Chondrocyte (in vitro differentiated cells): Measurements from ENCODE around the gene SUFU. TPM values are rescaled to one million over a fixed set of nuclear protein-coding genes. Genes with fewer than 3 reads are reported as not detected.
A peak's percentile ranks its signal among the peaks of the same experiment; 100 is the strongest.

ENCODE experiments used
- DNase-seq: peaks from one replicate; pipeline ENCODE4 v3.0.0; 2021; ENCODE audit warnings: mixed read lengths, low spot score
- H3K27ac Mint-ChIP-seq: one replicate; pipeline ENCODE4 v1.8.0; 2021; ENCODE audit warnings: mild to moderate bottlenecking, moderate library complexity, mixed read lengths; ENCODE audit not compliant: unreplicated experiment
- H3K27me3 Mint-ChIP-seq: 2 replicates; pipeline ENCODE4 v1.8.0; 2021; ENCODE audit warnings: low read depth, mixed read lengths
- H3K36me3 Mint-ChIP-seq: 2 replicates; pipeline ENCODE4 v1.8.0; 2021; ENCODE audit warnings: low read depth, mixed read lengths
- H3K4me1 Mint-ChIP-seq: 2 replicates; pipeline ENCODE4 v1.8.0; 2021; ENCODE audit warnings: low read depth, mild to moderate bottlenecking, mixed read lengths
- H3K4me3 Mint-ChIP-seq: one replicate; pipeline ENCODE4 v1.8.0; 2021; ENCODE audit warnings: mild to moderate bottlenecking, moderate library complexity, mixed read lengths; ENCODE audit not compliant: unreplicated experiment
- H3K9me3 Mint-ChIP-seq: 2 replicates; pipeline ENCODE4 v1.8.0; 2021; ENCODE audit warnings: low read depth, mixed read lengths
- CTCF ChIP-seq: fragments of 200-600 bp; sonication (generic); IDR thresholded peaks from 2 replicates; pipeline ENCODE4 v1.5.0; 2021; ENCODE audit warnings: antibody characterized with exemption, mild to moderate bottlenecking, moderate library complexity
- total RNA-seq: library from RNA; stranded (reverse); gene quantifications from 3 replicates; pipeline ENCODE4 v1.2.1, GENCODE V29; 2021

The SUFU gene
- total RNA-seq, 1 donor from 2014 or later, result 15.5 TPM

DNA sequence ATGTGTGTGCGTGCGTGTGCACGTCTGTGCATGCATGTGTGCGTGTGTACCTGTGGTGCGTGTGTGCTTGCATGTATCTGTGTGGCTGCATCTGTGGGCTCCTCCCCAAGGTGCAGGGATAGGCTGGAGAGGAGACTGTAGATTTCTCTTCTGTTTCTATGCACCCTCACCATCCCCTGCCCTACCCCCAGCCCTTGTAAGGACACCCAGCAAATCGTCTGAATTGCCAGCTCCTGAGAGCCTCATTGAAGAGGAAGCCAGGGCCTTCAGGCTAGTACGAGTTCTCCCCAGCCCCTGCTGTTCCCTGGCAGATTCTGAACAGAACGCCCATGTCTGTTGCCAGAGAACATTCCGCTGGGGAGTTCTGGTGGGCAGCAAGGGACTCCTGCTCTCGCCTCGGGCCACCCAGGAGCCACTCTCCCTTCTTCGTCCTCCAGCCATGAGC lies 123.5 kb downstream of the SUFU start:
- Mint-ChIP-seq H3K36me3 (no peaks in the 10 kb centered on the region), H3K27me3 (no peaks in the 10 kb centered on the region), H3K4me1 (peaks cover 76% of the 10 kb centered on the region), H3K27ac (peak overlapping the region; percentile 99), H3K4me3 (no peak overlapping the region), H3K9me3 (no peaks in the 10 kb centered on the region)
- no peak for TF ChIP-seq CTCF
- DNase-seq, result peak; percentile 83

GRCh38 chr10:102627736-102628293 lies 124.0 kb downstream of the SUFU start:
- Mint-ChIP-seq H3K27ac (peak overlapping the region; percentile 99), H3K36me3 (no peaks in the 10 kb centered on the region), H3K27me3 (no peaks in the 10 kb centered on the region), H3K4me3 (no peak overlapping the region), H3K9me3 (no peaks in the 10 kb centered on the region), H3K4me1 (peaks cover 81% of the 10 kb centered on the region)
- DNase-seq, result peak; percentile 67
- no peak for TF ChIP-seq CTCF

GRCh38 chr10:102628451-102628911 lies 124.7 kb downstream of the SUFU start:
- Mint-ChIP-seq H3K4me3 (peak overlapping the region; percentile 25), H3K27me3 (no peaks in the 10 kb centered on the region), H3K27ac (peak overlapping the region; percentile 99), H3K9me3 (no peaks in the 10 kb centered on the region), H3K4me1 (peaks cover 88% of the 10 kb centered on the region), H3K36me3 (no peaks in the 10 kb centered on the region)
- peak; percentile 49 for TF ChIP-seq CTCF
- peak; percentile 65 for DNase-seq

GRCh38 chr10:102629661-102630614 lies 126.2 kb downstream of the SUFU start:
- peak; percentile 85 for DNase-seq
- H3K4me3 Mint-ChIP-seq, result peak overlapping the region; percentile 31
- H3K9me3 Mint-ChIP-seq, result no peaks in the 10 kb centered on the region
- no peaks in the 10 kb centered on the region for H3K27me3 Mint-ChIP-seq
- no peaks in the 10 kb centered on the region for H3K36me3 Mint-ChIP-seq
- peaks cover 92% of the 10 kb centered on the region for H3K4me1 Mint-ChIP-seq
- TF ChIP-seq CTCF, result peak; percentile 20
- peak overlapping the region; percentile 99 for H3K27ac Mint-ChIP-seq

DNA sequence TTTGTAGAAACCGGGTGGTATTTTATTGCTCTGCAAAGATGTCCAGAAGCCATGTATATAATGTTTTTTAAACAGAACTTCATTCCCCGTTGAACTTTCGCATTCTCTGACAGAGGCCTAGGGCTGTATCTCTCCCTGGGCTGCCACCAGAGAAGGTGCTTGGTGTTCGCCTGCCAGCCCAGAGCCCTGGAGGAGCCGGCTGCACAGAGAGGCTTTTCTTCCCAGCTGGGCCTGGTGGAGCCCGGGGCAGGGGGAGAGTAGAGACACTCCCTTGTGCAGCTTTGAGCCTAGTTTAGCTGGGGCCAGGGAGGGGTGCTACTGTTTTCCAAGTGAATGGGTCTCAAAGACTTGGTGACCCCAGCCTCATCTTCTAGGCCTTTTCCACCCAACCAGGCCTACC lies 126.9 kb downstream of the SUFU start:
- H3K9me3 Mint-ChIP-seq, result no peaks in the 10 kb centered on the region
- peaks cover 90% of the 10 kb centered on the region for H3K4me1 Mint-ChIP-seq
- H3K27ac Mint-ChIP-seq, result peak overlapping the region; percentile 99
- no peak overlapping the region for H3K4me3 Mint-ChIP-seq
- DNase-seq, result peak; percentile 69
- no peak for TF ChIP-seq CTCF
- no peaks in the 10 kb centered on the region for H3K27me3 Mint-ChIP-seq
- no peaks in the 10 kb centered on the region for H3K36me3 Mint-ChIP-seq
